Fibroblast of peridontal ligament (primary cell): ENCODE results near the gene SFXN4.
"Not testable (repeated sequence)": the region's sequence is repeated elsewhere in the genome, so short reads cannot be mapped to it uniquely, and the experiment has no call there.

Experiments
- DNase-seq: peaks from one replicate; pipeline ENCODE4 v3.0.0-alpha.2; 2010; ENCODE audit errors: extremely low read depth

SFXN4 gene

GRCh38 chr10:119107771-119108170 is 57.7 kb downstream of the SFXN4 start:
- not testable (repeated sequence) for DNase-seq

DNA sequence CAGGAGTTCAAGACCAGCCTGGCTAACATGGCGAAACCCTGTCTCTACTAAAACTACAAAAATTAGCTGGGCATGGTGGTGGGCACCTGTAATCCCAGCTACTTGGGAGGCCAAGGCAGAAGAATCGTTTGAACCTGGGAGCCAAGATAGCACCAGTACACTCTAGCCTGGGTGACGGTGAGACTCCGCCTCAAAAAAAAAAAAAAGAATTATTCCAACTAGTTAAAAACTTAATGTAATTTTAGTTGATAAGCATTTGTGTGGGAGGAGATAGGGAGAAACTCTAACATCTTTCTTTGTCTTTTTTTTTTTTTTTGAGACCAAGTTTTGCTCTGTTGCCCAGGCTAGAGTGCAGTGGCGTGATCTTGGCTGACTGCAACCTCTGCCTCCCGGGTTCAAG is 58.4 kb downstream of the SFXN4 start:
- not testable (repeated sequence) for DNase-seq

DNA sequence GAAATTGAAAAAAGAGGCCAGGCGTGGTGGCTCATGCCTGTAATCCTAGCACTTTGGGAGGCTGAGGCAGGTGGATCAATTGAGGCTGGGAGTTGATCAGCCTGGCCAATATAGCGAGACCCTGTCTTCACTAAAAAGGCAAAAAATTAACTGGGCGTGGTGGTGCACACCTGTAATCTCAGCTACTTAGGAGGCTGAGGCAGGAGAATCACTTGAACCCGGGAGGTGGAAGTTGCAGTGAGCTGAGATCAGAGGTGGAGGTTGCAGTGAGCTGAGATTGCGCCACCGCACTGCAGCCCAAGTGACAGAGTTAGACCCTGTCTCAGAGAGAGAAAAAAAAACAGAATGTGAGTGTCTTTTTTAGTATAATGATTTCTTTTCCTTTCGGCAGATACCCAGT is 59.6 kb downstream of the SFXN4 start:
- DNase-seq = not testable (repeated sequence)

- DNase-seq = no peak
These were observed 60.4 kb downstream of the SFXN4 start for GRCh38 chr10:119105155-119105554.

GRCh38 chr10:119104654-119105015 is 60.9 kb downstream of the SFXN4 start:
- no peak for DNase-seq

- DNase-seq = peak; percentile 67
These were observed 61.4 kb downstream of the SFXN4 start, which contains the start of gene DENND10 for GRCh38 chr10:119103903-119104653. Gene DENND10 (plus strand): TSS chr10:119104113. CDS start chr10:119104143, 30 bp downstream.

GRCh38 chr10:119103241-119103902 is 62.1 kb downstream of the SFXN4 start:
- no peak for DNase-seq

DNA sequence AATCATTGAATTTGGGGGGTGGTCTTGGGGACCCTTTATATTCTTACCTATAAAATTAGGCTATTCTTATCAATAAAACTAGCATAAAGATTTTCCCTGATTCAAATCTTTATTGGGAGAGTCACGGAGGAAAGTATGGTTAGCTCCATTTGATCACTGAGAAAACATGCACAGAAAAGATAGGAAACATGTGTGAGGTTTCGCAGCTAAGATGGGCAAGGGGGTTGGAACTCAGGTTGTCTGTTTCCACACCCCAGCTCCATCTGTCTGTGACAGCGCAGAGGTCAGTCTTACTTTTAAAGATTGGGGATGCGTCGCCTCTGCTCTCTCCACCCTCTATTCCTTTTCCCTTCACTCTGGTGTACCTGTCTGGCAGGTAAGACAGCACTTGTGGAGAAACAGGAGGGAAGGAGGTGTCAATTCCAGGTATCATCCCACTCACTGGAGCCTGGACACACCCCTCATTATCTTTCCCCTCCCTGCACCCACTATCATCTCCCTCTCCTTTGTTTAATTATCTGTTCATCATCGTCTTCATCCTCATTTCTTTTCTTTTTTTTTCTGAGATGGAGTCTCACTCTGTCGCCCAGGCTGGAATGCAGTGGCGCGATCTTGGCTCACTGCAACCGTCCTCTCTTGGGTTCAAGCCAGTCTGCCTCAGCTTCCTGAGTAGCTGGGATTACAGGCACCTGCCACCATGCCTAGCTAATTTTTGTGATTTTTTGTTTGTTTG is 64.0 kb downstream of the SFXN4 start:
- DNase-seq = no peak

GRCh38 chr10:119100434-119101238 is 64.9 kb downstream of the SFXN4 start:
- no peak for DNase-seq

- no peak for DNase-seq
These were observed 66.9 kb downstream of the SFXN4 start for GRCh38 chr10:119098576-119098975.

DNA sequence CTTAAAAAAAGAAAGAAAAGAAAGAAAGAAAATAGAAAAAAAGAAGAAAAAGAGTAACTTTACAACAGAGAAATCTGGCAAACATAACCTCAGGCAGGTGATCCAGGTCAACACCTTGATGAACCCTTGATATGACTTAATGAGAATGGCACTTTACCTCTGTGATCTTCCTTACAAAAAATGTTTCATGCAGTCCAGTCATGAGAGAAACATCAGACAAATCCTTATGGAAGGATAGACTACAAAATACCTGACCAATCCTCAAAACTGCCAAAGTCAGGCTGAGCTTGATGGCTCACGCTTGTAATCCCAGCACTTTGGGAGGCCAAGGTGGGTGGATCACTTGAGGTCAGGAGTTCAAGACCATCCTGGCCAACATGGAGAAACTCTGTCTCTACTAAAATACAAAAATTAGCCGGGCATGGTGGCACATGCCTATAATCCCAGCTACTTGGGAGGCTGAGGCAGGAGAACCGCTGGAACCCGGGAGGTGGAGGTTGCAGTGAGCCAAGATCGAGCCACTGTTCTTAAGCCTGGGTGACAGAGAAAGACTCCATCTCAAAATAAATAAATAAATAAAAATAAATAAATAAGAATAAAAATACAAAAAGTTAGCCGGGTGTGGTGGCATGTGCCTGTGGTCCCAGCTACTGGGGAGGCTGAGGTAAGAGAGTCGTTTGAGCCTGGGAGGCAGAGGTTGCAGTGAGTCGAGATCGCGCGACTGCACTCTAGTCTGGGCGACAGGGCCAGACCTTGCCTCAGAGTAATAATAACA is 68.7 kb downstream of the SFXN4 start:
- not testable (repeated sequence) for DNase-seq

- DNase-seq = no peak
These were observed 69.9 kb downstream of the SFXN4 start for GRCh38 chr10:119095640-119096039.

- peak; percentile 85 for DNase-seq
These were observed 74.5 kb downstream of the SFXN4 start for GRCh38 chr10:119090968-119091367.
